ENCODE data around the gene PKD1.

The PKD1 gene

DNA sequence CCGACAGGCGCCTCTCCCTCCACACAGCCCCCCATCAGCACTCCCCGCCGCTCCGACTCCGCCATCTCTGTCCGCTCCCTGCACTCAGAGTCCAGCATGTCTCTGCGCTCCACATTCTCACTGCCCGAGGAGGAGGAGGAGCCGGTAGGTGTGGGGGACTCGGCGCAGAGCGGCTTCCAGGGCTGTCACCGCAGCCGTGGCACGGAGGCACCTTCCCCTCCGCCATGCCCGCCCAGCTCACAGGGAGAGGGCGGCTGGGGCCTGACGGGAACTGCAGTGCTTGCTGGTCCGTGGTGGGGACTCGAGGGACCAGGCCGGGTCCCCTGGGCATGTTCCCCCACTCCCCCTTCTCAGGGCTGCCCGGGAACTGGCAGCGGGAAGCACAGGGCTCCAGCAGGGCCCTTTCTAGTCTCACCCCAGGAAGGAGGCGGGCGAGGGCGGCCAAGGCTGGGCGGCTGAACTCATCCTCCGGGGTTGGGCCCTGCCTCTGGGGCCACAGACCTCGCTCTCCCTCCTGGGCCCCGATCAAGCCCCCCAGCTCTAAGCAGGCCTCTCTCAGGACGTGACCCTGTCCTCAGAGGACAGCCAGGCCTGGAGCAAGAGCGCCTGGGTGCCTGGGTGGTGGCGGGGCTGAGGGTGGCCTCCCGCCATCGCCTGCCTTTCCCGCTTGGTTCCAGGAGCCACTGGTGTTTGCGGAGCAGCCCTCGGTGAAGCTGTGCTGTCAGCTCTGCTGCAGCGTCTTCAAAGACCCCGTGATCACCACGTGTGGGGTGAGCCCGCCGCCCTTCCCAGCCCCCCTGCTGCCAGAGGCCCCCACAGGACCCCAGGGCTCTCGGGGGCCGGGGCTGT lies 35.1 kb upstream of the PKD1 start:
- in situ Hi-C loops (cut with HindIII; ENCODE audit: low sequenced_read_pairs), result no loop called here

- in situ Hi-C loops (cut with HindIII; ENCODE audit: low sequenced_read_pairs), result no loop called here
Measured at GRCh38 chr16:2170080-2170479, 34.4 kb upstream of the PKD1 start.

- in situ Hi-C loops (cut with HindIII; ENCODE audit: low sequenced_read_pairs), result no loop called here
Measured at GRCh38 chr16:2167068-2167638, 31.5 kb upstream of the PKD1 start.

DNA sequence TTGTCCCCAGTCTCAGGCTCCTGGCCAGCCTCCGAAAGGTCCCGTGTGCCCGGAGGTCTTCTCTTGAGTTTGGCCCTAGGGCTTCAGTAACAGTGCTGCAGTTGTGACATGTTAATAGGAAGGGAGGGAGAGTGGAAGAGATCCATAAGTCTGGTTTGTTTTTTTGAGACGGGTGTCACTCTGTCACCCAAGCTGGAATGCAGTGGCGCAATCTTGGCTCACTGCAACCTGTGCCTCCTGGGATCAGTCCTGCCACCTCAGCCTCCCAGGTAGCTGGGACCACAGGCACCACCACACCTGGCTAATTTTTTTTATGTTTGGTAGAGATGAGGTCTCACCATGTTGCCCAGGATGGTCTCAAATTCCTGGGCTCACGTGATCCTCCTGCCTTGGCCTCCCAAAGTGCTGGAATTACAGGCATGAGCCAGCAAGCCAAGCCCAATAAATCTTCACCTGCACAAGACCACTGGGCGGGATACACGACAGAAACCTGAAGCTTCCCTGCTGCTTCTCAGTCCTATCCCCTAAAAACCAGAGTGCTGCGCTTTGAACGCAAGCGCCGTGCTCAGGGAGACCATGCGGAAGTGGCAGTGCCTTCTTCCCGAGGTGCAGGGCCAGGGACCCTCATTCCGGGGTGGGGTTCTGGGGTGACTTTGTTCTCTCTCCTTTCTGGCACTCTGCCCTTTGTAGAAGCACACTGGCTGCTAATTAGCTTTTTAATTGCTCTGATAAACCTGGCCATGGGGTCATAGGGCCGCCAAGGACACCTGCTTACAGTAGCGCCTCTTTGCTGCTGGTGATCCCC lies 30.8 kb upstream of the PKD1 start:
- in situ Hi-C loops (cut with HindIII; ENCODE audit: low sequenced_read_pairs), result no loop called here

DNA sequence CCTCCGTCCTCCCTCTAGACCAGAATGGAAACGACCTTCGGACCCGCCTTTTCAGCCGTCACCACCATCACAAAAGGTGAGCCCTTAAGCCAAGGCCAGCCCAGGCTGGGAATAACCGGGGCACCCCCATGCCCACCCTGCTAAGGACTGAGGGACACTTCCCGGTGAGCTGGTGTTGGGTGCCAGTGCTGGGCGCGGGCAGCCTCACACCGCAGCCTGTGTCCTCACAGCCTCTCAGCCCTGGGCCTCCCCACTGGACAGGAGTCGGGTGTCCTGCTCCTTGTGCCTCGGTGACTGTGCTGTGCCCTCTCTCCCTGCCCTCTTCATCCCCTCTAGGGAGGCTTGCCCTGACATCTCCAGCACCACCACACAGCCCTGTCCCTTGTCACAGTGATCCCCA lies 30.2 kb upstream of the PKD1 start:
- in situ Hi-C loops (cut with HindIII; ENCODE audit: low sequenced_read_pairs), result no loop called here

DNA sequence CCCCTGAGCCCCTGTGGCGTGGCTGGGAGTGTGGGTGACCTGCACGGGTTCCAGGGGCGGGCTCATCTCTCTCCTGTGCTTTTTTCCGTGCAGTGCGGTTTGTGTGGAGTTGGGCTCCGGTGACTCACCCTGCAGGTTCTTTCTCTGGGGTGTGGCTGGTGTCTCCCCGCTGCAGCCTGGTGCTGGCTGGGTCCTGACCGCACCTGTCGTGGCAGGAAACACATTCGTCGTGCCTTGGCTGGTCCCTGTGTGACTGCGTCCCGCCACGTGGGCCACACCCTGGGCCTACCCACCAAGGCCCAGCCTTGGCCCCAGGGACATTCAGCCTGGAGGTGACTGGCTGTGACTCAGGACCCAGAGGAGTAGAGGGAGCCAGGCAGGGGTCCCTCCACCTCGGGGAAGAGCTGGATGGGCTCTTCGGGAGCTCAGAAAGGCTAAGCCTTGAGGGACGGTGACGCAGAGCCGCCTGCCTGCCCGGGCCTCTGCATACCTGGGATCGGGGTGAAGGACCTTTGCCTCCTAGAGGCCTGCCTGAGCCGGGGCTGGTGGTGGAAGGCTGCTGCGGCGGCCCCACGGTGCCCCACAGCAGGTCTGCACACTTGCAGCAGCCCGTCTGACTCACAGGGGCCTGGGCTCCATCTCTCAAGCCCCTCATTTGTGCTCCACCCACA lies 27.6 kb upstream of the PKD1 start:
- in situ Hi-C loops (cut with HindIII; ENCODE audit: low sequenced_read_pairs), result no loop called here

DNA sequence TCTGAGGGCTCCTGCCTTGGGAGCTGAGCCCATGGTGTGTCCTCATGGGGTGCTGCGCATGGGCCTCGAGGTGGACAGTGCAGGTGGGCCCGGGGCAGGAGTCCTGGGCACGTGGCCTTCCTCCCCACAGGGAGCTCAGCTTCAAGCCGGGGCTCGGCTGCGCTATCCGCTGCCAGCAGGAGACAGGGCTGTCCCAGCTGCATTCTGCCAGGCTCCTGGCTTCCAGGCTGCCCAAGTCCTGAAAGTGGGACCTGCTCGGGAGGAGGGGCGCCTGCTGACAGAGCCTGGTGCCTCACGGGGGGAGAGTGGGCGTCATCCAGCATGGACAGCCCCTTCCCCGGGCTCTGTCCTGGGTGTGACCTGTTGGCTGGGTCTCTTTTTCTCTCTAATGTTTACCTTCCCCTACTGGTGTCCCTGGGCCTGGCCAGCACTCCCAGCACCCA lies 27.0 kb upstream of the PKD1 start:
- in situ Hi-C loops (cut with HindIII; ENCODE audit: low sequenced_read_pairs), result no loop called here

- in situ Hi-C loops (cut with HindIII; ENCODE audit: low sequenced_read_pairs), result no loop called here
Measured at GRCh38 chr16:2161911-2162310, 26.2 kb upstream of the PKD1 start.

DNA sequence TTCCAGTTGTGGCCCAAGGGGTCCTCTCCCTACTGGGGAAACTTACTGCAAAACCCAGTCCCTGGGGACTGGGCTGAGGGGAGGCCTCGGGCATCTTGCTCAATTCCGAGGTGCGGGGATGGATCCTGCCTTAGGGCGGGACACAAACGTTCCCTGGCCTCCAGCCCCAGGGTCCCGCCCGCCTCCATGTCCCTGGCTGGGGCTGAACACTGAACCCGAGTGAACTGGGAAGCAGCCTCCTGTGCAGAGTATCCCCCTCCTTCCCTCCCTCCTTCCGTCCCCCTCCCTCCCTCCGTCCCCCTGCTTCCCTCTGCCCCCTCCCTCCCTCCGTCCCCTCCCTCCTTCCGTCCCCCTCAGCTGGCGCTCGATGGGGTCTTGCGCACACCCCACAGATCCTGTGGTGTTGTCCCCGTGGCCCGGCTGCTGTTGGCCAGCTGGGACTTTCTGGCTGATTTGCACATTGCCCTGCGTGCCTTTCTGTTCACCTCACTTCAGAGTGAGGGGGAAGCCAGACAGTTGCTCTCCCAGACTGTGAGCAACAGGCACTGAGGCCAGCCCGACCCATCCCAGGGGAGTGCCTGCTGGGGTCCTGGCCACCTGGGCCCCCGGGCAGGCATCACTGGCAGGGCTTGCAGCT lies 25.3 kb upstream of the PKD1 start:
- in situ Hi-C loops (cut with HindIII; ENCODE audit: low sequenced_read_pairs), result no loop called here

DNA sequence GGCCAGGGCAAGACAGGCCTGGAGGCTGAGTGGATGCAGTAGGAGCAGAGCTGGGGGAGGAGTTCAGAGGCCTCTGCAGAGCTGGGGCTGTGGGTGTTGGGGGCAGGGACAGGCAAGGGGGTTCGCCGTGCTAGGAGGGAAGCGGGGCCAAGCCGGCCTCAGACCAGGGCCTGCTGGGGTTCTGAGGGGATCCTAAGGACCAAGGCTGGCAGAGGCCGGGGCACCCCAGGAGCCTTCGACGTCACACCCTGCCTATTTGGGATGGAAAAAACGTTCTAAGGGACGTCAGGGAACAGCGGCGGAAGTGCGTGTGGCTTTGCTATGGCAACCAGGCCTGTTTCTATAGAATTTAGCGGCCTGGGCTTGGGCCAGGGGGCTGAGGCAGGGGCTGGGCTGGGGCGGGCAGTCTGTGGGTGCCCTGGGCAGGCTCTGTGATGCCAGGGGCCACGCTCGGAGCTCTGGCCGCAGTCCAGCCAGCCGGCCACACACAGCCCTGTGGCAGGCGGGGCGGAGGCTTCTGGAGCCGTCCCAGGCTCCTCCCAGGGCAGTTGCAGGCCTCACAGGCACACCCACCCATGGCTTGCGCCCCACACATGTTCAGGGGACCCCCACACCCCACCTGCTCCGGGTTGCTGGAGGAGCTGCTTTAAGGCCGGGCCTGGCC lies 23.6 kb upstream of the PKD1 start:
- in situ Hi-C loops (cut with HindIII; ENCODE audit: low sequenced_read_pairs), result no loop called here

DNA sequence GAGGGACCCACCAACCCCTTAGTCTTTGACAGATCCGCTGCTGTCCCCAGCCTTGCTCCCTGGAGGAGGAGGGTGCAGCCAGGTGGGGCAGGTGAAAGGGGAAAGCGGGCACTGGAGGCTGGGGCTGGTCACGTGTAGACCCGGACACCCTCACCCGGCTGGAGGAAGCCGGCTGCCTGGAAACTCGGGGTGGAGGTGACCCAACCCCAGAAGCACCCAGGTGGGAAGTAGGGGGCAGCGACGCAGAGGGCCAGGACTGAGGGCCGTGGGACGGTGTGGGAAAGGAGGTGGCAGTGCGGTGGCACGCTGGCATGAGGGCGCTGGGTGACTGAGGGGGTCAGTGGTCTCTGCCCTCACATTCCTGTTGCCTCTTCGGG lies 22.6 kb upstream of the PKD1 start:
- in situ Hi-C loops (cut with HindIII; ENCODE audit: low sequenced_read_pairs), result no loop called here

- in situ Hi-C loops (cut with HindIII; ENCODE audit: low sequenced_read_pairs), result no loop called here
Measured at GRCh38 chr16:2157480-2158261, 22.0 kb upstream of the PKD1 start.

DNA sequence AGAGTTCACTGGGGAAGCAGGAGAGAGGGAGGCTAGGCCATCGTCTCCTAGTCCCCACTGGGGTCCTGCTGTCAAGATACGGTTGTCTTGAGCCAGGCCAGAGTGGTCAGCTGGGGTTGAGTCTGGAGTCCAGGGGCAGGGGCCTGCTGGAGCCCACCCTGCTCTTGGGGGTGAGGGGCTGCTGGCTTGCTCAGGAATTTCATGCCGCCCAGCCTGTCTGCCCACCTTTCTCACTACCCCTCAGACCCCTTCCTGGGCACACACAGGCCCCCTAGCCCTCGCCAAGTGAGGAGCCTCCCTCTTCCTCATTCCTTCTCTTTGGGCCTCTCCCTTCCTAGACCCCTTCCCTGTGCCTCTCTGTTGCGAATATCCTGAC lies 21.1 kb upstream of the PKD1 start:
- in situ Hi-C loops (cut with HindIII; ENCODE audit: low sequenced_read_pairs), result no loop called here

DNA sequence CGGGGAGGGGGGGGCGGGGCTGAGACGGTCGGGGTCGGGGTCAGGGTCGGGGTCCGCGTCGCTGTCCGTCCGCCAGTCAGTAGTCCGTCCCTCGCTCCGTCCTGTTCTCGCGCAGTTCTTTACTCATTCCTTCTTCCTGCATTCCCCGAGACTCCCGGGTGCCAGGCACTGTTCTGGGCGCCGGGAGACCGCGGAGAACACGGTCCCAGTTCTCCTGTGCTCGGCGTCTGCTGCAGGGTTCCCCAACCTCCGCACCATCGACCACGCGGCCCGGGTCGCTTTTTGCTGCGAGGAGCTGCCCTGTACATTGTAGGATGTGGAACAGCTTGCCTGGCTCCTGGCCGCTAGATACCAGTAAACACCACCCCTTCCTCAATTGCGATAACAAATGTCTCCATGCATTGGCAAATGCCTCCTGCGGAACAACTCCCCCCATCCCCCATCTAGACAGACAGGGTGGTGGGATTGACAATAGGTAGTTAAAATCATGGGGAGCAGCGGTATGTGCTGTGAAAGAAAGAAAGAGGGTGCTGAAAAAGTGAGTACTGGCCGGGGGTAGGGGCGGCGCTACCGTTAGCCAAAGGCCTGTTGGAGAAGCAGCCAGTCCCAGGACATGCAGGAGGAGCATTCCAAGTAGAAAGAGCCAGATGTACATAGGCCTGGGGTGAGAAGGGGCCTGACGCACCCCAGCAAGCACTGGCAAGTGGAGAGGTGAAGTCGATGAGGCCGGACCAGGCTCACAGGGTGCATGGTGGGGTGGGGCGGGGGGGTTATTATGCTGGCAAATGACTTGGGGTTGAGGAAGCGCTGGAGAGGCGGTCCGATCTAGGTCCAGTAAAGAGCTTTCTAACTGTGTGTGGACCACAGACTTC lies 20.5 kb upstream of the PKD1 start:
- in situ Hi-C loops (cut with HindIII; ENCODE audit: low sequenced_read_pairs), result no loop called here

GRCh38 chr16:2155091-2155950 lies 19.6 kb upstream of the PKD1 start, which contains the start of gene TRAF7:
Gene TRAF7 (plus strand): TSS chr16:2155782. CDS start chr16:2163921, 8,139 bp downstream.
- in situ Hi-C loops (cut with HindIII; ENCODE audit: low sequenced_read_pairs), result no loop called here

GRCh38 chr16:2154533-2155090 lies 18.9 kb upstream of the PKD1 start:
- in situ Hi-C loops (cut with HindIII; ENCODE audit: low sequenced_read_pairs), result no loop called here

Data from DLD1 (cell line).